Right lobe of liver (tissue), 6 donors: ENCODE measurements around the gene IRAK1. TPM values are rescaled to one million over a fixed set of nuclear protein-coding genes. Genes with fewer than 3 reads are reported as not detected.
A peak's percentile ranks its signal among the peaks of the same experiment; 100 is the strongest.

Experiments
- ATAC-seq, 4 donors: fragments of 200-7000 bp; cut with Tn5 transposase; one replicate each; pipeline ENCODE4 v1.9.1; 2020; ENCODE audit warnings: mild to moderate bottlenecking in 4 of 4, moderate library complexity in 4 of 4
- DNase-seq, 3 donors: peaks; one replicate each; pipeline ENCODE4 v3.0.0-alpha.2; 2020
- H3K27ac ChIP-seq, 3 donors: fragments of 200-600 bp; one replicate each; pipeline ENCODE4 v1.8.0; 2022
- H3K27me3 ChIP-seq, 2 donors: fragments of 200-600 bp; one replicate each; pipeline ENCODE4 v1.8.0; 2022
- H3K36me3 ChIP-seq, 4 donors: fragments of 200-600 bp; sonication (generic) in 1 of 4; one replicate each; pipeline versions ENCODE4 v1.5.1 to v1.8.0; 2017 to 2022; ENCODE audit warnings: control low read depth in 1 of 4
- H3K4me1 ChIP-seq, 4 donors: fragments of 200-600 bp; sonication (generic) in 1 of 4; one replicate each; pipeline versions ENCODE4 v1.5.1 to v1.8.0; 2017 to 2022; ENCODE audit warnings: control low read depth in 1 of 4
- H3K4me3 ChIP-seq, 3 donors: fragments of 200-600 bp; one replicate each; pipeline ENCODE4 v1.8.0; 2022
- H3K9me3 ChIP-seq, 4 donors: fragments of 200-600 bp; sonication (generic) in 1 of 4; one replicate each; pipeline versions ENCODE4 v1.5.1 to v1.8.0; 2017 to 2022; ENCODE audit warnings: control low read depth in 1 of 4
- CTCF ChIP-seq, 4 donors: fragments of 200-600 bp in 3 of 4; fragments of 450-650 bp in 1 of 4; IDR thresholded peaks; one replicate each; pipeline versions ENCODE4 v1.5.1 to v1.8.0; 2016 to 2022; ENCODE audit warnings: antibody characterized with exemption in 4 of 4, mild to moderate bottlenecking in 2 of 4
- POLR2A ChIP-seq: fragments of 450-650 bp; IDR thresholded peaks from one replicate; pipeline ENCODE4 v1.6.1; 2017; ENCODE audit warnings: antibody characterized with exemption, mild to moderate bottlenecking
- WGBS: methylation state at CpG from one replicate; pipeline ENCODE4 v1.1.6; 2018; ENCODE audit warnings: low coverage, low lambda C conversion rate; ENCODE audit not compliant: insufficient coverage; ENCODE audit errors: missing lambda C conversion rate; 5-methylcytosine and 5-hydroxymethylcytosine counted together
- intact Hi-C, 2 donors: fragments of 100-400 bp; cut with DNase I; formaldehyde crosslinking; loops; one replicate each; pipeline versions ENCODE4 v1.11.2 to v1.14.1; 2022
- total RNA-seq, 6 experiments: library from RNA; depleted of rRNA in 2 of 6; stranded (reverse); fragments of >200 nt in 2 of 6; fragmentation: NEBNext Ultra II Directional in 3 of 6; extraction: Animal tissue kit (Norgen Biotek cat#: 25700) in 3 of 6; gene quantifications; one replicate each; pipeline versions ENCODE4 v1.1.0 to v1.2.4, GENCODE V29; 2016 to 2023
- donor health status: DM: no; HTN: yes; CAD: no.
- donor health status: DM: no; HTN: no; CAD: no.
- donor health status: DM: no; HTN: no; CAD: no.
- donor health status: DM: no; HTN: yes; CAD: no.
- donor health status: DM: no; HTN: yes; CAD: no.

Gene IRAK1
- total RNA-seq, 6 experiments from 2014 or later, result 27.4 to 77.7 (median 41.4) TPM

DNA sequence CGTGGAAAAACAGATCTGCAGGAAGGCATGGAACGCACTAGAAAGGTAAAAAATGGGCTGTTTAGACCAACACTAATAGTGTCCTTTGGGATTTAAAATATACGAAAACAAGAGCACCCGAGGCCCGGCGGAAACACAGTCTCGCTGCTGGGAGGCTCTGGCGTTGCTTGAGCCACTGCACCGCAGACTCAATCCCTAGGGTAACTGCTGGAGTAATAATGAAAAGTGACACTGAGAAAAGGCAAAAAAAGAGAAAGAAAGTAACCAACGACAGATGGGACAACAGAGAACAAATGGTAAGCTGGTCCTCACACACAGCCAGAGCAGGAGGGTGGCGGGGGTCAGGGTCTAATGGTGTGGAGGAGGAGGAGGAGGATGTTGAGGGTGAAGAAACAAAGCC, 15.4 kb downstream of the IRAK1 start:
- intact Hi-C loops, result no loop called here
- Histone ChIP-seq H3K4me1 (no peaks in the 10 kb centered on the region), H3K27ac (no peak overlapping the region), H3K4me3 (no peak overlapping the region), H3K9me3 (no peaks in the 10 kb centered on the region), H3K36me3 (no peaks in the 10 kb centered on the region), H3K27me3 (no peaks in the 10 kb centered on the region)
- ATAC-seq (no peak), DNase-seq (no peak)
- WGBS, result 77% methylated on average over 10 of the region's 11 CpGs
- TF ChIP-seq CTCF (IDR thresholded peaks at IDR 0.05) (no peak), POLR2A (no peak)

- intact Hi-C loops, result no loop called here
- no peaks in the 10 kb centered on the region for H3K27me3 ChIP-seq
- TF ChIP-seq CTCF (IDR thresholded peaks at IDR 0.05) (no peak), POLR2A (no peak)
- DNase-seq (no peak), ATAC-seq (peak; percentile 49 to 70 (median 68))
- no peaks in the 10 kb centered on the region for H3K4me1 ChIP-seq
- 71% methylated on average over 9 of the region's 17 CpGs for WGBS
- no peak overlapping the region for H3K27ac ChIP-seq
- no peaks in the 10 kb centered on the region for H3K9me3 ChIP-seq
- H3K4me3 ChIP-seq, result no peak overlapping the region
- H3K36me3 ChIP-seq, result no peaks in the 10 kb centered on the region
These were observed 17.4 kb downstream of the IRAK1 start for GRCh38 chrX:154002215-154002719.

- no peaks in the 10 kb centered on the region for H3K27me3 ChIP-seq
- no peaks in the 10 kb centered on the region for H3K36me3 ChIP-seq
- no peak for TF ChIP-seq POLR2A
- no peak for TF ChIP-seq CTCF (IDR thresholded peaks at IDR 0.05)
- no peaks in the 10 kb centered on the region for H3K4me1 ChIP-seq
- no peak overlapping the region for H3K27ac ChIP-seq
- ATAC-seq (no peak), DNase-seq (no peak)
- intact Hi-C loops, result no loop called here
- H3K9me3 ChIP-seq, result no peaks in the 10 kb centered on the region
- WGBS, result 80% methylated on average over 1 of the region's 5 CpGs
- no peak overlapping the region for H3K4me3 ChIP-seq
These were observed 19.7 kb downstream of the IRAK1 start for GRCh38 chrX:154000051-154000450.

DNA sequence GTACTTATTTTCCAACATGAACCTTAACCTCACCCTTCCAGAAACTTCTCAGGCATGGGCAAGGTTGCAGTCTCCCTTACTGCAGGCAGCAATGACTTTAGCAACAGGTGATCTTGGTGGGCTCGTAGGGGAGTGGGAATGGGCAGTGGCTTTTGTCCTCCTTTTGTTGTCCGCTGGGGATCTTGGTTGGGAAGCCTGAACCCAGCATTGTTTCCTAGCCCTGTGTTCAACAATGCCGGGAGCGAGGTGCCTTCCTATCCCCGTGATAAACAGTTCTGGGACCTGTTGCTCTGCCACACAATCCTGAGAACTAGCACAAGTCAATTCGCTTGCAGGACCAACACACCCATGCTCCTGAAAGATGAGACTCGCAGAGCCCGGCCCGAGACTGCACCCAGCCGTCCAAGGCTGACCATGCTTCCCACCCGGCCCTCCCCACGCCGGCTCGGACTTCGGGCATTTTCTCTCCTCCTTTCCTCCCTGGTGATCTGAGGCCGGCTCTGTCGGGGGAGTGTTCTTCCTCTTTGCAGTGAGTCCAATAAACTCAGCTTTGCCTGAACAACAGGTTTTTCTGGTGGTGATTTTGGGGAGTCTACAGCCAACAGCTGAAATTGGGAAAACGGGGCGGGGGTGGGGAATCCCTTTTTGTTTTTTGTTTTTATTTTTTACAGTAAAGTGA, 20.2 kb downstream of the IRAK1 start:
- WGBS, result 69% methylated on average over 5 of the region's 19 CpGs
- DNase-seq, result no peak
- TF ChIP-seq POLR2A, result no peak
- TF ChIP-seq CTCF (IDR thresholded peaks at IDR 0.05), result no peak
- Histone ChIP-seq H3K27me3 (no peaks in the 10 kb centered on the region), H3K36me3 (no peaks in the 10 kb centered on the region), H3K4me3 (no peak overlapping the region), H3K9me3 (no peaks in the 10 kb centered on the region), H3K27ac (no peak overlapping the region), H3K4me1 (no peaks in the 10 kb centered on the region)
- ATAC-seq, result no peak
- intact Hi-C loops, result no loop called here
